ENCODE data around the gene BACE2.

Gene BACE2

DNA sequence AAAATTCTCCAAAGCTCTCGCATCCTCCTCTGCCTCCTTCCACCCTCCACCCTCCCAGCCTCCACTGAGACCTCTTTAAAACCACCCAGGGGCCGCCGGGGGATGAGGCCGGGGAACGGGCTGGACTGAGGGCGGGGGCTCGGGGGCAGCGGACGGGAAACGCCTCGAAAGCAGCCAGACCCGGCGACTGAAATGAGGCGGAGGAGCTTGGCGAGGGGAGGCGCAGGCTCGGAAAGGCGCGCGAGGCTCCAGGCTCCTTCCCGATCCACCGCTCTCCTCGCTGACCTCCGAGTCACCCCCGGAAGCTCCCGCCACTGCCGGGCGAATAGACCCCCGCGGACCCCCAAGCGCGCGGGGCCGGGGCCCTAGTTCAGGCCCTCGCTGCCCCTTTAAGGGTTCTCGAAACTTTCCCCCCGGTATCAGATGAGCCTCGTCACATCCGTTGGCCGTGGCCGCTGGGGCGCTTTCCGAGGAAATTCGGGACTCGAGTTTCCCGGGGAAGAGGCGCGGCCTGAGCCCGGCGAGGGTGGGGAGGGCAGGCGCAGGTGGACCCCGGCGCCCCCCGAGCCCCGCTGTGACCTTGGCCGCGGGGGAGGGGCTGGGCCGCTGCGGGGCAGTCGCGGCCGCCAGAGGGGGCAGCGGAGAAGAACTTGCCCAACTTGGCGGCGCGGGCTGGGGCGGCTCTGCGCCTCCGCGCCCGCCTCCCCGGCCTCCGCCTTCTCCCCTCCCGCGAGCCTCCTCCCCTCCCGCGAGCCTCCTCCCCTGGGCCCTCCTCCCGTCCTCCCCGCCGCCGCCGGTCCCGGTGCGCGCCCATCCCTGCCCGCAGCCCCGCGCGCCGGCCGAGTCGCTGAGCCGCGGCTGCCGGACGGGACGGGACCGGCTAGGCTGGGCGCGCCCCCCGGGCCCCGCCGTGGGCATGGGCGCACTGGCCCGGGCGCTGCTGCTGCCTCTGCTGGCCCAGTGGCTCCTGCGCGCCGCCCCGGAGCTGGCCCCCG, at the start of gene BACE2 (continued):
- TF ChIP-seq, protein P1, sequence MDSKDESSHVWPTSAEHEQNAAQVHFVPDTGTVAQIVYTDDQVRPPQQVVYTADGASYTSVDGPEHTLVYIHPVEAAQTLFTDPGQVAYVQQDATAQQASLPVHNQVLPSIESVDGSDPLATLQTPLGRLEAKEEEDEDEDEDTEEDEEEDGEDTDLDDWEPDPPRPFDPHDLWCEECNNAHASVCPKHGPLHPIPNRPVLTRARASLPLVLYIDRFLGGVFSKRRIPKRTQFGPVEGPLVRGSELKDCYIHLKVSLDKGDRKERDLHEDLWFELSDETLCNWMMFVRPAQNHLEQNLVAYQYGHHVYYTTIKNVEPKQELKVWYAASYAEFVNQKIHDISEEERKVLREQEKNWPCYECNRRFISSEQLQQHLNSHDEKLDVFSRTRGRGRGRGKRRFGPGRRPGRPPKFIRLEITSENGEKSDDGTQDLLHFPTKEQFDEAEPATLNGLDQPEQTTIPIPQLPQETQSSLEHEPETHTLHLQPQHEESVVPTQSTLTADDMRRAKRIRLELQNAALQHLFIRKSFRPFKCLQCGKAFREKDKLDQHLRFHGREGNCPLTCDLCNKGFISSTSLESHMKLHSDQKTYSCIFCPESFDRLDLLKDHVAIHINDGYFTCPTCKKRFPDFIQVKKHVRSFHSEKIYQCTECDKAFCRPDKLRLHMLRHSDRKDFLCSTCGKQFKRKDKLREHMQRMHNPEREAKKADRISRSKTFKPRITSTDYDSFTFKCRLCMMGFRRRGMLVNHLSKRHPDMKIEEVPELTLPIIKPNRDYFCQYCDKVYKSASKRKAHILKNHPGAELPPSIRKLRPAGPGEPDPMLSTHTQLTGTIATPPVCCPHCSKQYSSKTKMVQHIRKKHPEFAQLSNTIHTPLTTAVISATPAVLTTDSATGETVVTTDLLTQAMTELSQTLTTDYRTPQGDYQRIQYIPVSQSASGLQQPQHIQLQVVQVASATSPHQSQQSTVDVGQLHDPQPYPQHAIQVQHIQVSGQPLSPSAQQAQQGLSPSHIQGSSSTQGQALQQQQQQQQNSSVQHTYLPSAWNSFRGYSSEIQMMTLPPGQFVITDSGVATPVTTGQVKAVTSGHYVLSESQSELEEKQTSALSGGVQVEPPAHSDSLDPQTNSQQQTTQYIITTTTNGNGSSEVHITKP (tag by site-specific recombination; IDR thresholded peaks at IDR 0.05), result peak; percentile 64; the same call in 1 of the 2 replicates
- TF ChIP-seq ZNF521 (tag by site-specific recombination; IDR thresholded peaks at IDR 0.05) (no peak), ZNF274 (IDR thresholded peaks at IDR 0.05; ENCODE audit: low read length) (no peak), ZNF274 (tag by site-specific recombination; IDR thresholded peaks at IDR 0.05; ENCODE audit: borderline replicate concordance) (no peak), ZNF777 (tag by site-specific recombination; IDR thresholded peaks at IDR 0.05; ENCODE audit: borderline replicate concordance) (no peak), ZNF610 (tag by site-specific recombination; IDR thresholded peaks at IDR 0.05; ENCODE audit: borderline replicate concordance) (no peak), SCRT1 (tag by site-specific recombination; IDR thresholded peaks at IDR 0.05; ENCODE audit: borderline replicate concordance) (no peak), ZSCAN30 (tag by site-specific recombination; IDR thresholded peaks at IDR 0.05) (peak; percentile 91), TCF7L2 (IDR thresholded peaks at IDR 0.05; ENCODE audit: borderline replicate concordance, low read depth, low read length) (no peak), ZFP37 (tag by site-specific recombination; IDR thresholded peaks at IDR 0.05) (no peak), ZNF561 (tag by site-specific recombination; IDR thresholded peaks at IDR 0.05; ENCODE audit: borderline replicate concordance) (peak; percentile 86), ZNF292 (tag by site-specific recombination; IDR thresholded peaks at IDR 0.05; ENCODE audit: borderline replicate concordance, low read depth) (no peak), ZNF660 (tag by site-specific recombination; IDR thresholded peaks at IDR 0.05) (peak; percentile 42; the same call in 1 of the 2 replicates), ZNF10 (tag by site-specific recombination; IDR thresholded peaks at IDR 0.05) (peak; percentile 13; the same call in 1 of the 2 replicates), ZNF211 (tag by site-specific recombination; IDR thresholded peaks at IDR 0.05; ENCODE audit: low read depth) (no peak), ZNF48 (tag by site-specific recombination; IDR thresholded peaks at IDR 0.05) (no peak), ZNF366 (tag by site-specific recombination; conservative IDR thresholded peaks at IDR 0.05) (no peak), ZNF768 (tag by site-specific recombination; IDR thresholded peaks at IDR 0.05) (no peak), PRDM1 (tag by site-specific recombination; IDR thresholded peaks at IDR 0.05) (no peak), ZFP3 (tag by site-specific recombination; IDR thresholded peaks at IDR 0.05; ENCODE audit: low read depth) (no peak), ZNF114 (tag by site-specific recombination; IDR thresholded peaks at IDR 0.05) (no peak)
- TF ChIP-seq, protein P2, sequence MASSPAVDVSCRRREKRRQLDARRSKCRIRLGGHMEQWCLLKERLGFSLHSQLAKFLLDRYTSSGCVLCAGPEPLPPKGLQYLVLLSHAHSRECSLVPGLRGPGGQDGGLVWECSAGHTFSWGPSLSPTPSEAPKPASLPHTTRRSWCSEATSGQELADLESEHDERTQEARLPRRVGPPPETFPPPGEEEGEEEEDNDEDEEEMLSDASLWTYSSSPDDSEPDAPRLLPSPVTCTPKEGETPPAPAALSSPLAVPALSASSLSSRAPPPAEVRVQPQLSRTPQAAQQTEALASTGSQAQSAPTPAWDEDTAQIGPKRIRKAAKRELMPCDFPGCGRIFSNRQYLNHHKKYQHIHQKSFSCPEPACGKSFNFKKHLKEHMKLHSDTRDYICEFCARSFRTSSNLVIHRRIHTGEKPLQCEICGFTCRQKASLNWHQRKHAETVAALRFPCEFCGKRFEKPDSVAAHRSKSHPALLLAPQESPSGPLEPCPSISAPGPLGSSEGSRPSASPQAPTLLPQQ (tag by site-specific recombination; IDR thresholded peaks at IDR 0.05), result peak; percentile 99
- TF ChIP-seq, protein P3, sequence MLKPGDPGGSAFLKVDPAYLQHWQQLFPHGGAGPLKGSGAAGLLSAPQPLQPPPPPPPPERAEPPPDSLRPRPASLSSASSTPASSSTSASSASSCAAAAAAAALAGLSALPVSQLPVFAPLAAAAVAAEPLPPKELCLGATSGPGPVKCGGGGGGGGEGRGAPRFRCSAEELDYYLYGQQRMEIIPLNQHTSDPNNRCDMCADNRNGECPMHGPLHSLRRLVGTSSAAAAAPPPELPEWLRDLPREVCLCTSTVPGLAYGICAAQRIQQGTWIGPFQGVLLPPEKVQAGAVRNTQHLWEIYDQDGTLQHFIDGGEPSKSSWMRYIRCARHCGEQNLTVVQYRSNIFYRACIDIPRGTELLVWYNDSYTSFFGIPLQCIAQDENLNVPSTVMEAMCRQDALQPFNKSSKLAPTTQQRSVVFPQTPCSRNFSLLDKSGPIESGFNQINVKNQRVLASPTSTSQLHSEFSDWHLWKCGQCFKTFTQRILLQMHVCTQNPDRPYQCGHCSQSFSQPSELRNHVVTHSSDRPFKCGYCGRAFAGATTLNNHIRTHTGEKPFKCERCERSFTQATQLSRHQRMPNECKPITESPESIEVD (tag by site-specific recombination; IDR thresholded peaks at IDR 0.05), result no peak
- TF ChIP-seq, protein P4, sequence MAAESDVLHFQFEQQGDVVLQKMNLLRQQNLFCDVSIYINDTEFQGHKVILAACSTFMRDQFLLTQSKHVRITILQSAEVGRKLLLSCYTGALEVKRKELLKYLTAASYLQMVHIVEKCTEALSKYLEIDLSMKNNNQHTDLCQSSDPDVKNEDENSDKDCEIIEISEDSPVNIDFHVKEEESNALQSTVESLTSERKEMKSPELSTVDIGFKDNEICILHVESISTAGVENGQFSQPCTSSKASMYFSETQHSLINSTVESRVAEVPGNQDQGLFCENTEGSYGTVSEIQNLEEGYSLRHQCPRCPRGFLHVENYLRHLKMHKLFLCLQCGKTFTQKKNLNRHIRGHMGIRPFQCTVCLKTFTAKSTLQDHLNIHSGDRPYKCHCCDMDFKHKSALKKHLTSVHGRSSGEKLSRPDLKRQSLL (tag by site-specific recombination; IDR thresholded peaks at IDR 0.05), result no peak; the same call in 1 of the 2 replicates
- TF ChIP-seq, protein P5, sequence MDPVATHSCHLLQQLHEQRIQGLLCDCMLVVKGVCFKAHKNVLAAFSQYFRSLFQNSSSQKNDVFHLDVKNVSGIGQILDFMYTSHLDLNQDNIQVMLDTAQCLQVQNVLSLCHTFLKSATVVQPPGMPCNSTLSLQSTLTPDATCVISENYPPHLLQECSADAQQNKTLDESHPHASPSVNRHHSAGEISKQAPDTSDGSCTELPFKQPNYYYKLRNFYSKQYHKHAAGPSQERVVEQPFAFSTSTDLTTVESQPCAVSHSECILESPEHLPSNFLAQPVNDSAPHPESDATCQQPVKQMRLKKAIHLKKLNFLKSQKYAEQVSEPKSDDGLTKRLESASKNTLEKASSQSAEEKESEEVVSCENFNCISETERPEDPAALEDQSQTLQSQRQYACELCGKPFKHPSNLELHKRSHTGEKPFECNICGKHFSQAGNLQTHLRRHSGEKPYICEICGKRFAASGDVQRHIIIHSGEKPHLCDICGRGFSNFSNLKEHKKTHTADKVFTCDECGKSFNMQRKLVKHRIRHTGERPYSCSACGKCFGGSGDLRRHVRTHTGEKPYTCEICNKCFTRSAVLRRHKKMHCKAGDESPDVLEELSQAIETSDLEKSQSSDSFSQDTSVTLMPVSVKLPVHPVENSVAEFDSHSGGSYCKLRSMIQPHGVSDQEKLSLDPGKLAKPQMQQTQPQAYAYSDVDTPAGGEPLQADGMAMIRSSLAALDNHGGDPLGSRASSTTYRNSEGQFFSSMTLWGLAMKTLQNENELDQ (tag by site-specific recombination; IDR thresholded peaks at IDR 0.05; ENCODE audit: low read depth), result no peak
